Amygdala (tissue), 56 donors: Measurements from ENCODE around the gene ADD1.

Experiments used
- DNase-seq, 56 donors: peaks; one replicate each; lab custom pipeline; 2025; lab: John Stamatoyannopoulos, UW

Gene ADD1

GRCh38 chr4:2855584-2855983, 11.9 kb downstream of the ADD1 start:
- DNase-seq, result no peak

- no peak for DNase-seq
These were observed 12.6 kb downstream of the ADD1 start for GRCh38 chr4:2856266-2856665.

GRCh38 chr4:2857349-2857927, 13.8 kb downstream of the ADD1 start:
- no peak for DNase-seq

- no peak for DNase-seq
These were observed 15.0 kb downstream of the ADD1 start for GRCh38 chr4:2858451-2859217.

GRCh38 chr4:2859514-2859913, 15.9 kb downstream of the ADD1 start:
- no peak for DNase-seq

GRCh38 chr4:2860391-2861348, 17.0 kb downstream of the ADD1 start:
- DNase-seq, result no peak

- no peak for DNase-seq
These were observed 18.2 kb downstream of the ADD1 start for GRCh38 chr4:2861631-2862436.

- no peak for DNase-seq
These were observed 18.9 kb downstream of the ADD1 start for GRCh38 chr4:2862528-2862927.

GRCh38 chr4:2863649-2864048, 20.0 kb downstream of the ADD1 start:
- no peak for DNase-seq

- no peak for DNase-seq
These were observed 21.6 kb downstream of the ADD1 start for GRCh38 chr4:2865196-2865780.

GRCh38 chr4:2866160-2866861, 22.7 kb downstream of the ADD1 start:
- DNase-seq, result no peak

GRCh38 chr4:2866891-2867290, 23.2 kb downstream of the ADD1 start:
- DNase-seq, result no peak

GRCh38 chr4:2867758-2868491, 24.3 kb downstream of the ADD1 start:
- DNase-seq, result peak in 6 of 56 donors; percentile 13 to 44 (median 28)

GRCh38 chr4:2868877-2869487, 25.3 kb downstream of the ADD1 start:
- DNase-seq, result no peak

GRCh38 chr4:2869659-2870058, 26.0 kb downstream of the ADD1 start:
- DNase-seq, result no peak

GRCh38 chr4:2870082-2870481, 26.4 kb downstream of the ADD1 start:
- no peak for DNase-seq

- DNase-seq, result no peak
These were observed 27.8 kb downstream of the ADD1 start for GRCh38 chr4:2871466-2871865.

GRCh38 chr4:2871911-2872310, 28.3 kb downstream of the ADD1 start:
- DNase-seq, result peak in 1 of 56 donors; percentile 11
